NCI-H1092 treated with DMSO at 0.1 percent for 48 hours (cell line): ENCODE results near the gene UBD.

Source experiments
- DNase-seq: peaks from one replicate; lab custom pipeline; 2025; lab: John Stamatoyannopoulos, UW

UBD gene

GRCh38 chr6:29559524-29560287 is at the start of gene UBD:
Gene UBD, minus strand, starts transcription at chr6:29559732. Its CDS starts 31 bp downstream, at chr6:29559701.
- no peak for DNase-seq

- DNase-seq: no peak
These were observed 48.6 kb upstream of the UBD start for GRCh38 chr6:29608131-29608530.

- no peak for DNase-seq
These were observed 44.4 kb upstream of the UBD start for GRCh38 chr6:29603930-29604329.

DNA sequence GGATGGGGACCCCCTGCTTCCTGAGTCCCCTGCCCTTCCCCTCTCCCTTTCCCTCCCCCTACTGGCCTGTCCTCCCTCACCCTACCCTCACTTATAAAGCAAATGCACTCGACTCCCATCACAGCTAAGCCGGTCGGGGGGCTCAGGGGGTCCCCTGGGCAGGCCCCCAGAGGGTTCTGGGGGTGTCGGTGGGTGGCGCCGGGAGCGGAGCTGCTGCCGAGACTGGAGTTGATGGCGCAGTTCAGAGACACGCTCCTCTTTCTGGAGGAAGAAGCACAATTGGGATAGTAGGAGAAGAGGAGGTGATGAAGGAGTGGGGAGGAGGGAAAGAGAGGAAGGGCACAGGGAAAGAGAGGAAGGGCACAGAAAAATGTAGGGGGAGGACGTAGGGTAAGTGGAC is 43.9 kb upstream of the UBD start:
- no peak for DNase-seq

DNA sequence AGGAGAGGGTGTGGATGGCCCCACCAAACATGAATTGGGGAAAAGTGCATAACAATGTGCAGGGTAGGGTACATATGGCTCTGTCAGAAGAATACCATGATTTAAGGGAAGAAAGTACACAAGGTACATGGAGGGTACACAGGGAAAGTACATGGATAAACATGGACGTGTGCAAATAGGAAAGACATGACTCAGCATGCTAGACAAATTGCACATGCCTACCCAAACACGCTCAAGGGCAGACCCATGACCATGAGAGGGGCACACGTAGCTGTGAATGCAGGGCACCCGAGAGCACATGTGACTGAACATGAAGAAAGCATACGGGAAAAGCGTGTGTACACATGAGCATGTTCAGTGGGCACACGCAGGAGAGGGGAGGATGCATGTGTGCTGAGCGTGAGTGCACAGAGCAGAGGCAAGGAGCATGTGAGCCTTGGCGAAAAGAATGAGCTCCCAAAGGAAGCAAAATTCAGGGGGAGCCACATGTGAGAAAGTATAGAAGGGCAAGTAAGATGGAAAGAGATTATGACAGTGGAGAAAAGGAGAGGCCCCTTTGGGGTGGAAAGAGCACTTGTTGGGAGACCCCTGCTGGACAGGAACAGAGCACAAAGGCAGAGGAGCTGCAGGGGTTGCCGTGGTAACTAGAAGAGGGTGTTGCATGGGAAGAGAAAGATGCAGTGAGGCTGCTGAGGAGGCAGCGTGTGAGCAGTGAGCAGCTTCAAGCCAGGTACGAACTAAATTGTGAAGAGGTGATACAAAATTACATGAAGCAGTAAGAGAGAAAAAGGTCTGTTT is 43.2 kb upstream of the UBD start:
- DNase-seq: peak; percentile 38

GRCh38 chr6:29598172-29598747 is 38.7 kb upstream of the UBD start:
- no peak for DNase-seq

DNA sequence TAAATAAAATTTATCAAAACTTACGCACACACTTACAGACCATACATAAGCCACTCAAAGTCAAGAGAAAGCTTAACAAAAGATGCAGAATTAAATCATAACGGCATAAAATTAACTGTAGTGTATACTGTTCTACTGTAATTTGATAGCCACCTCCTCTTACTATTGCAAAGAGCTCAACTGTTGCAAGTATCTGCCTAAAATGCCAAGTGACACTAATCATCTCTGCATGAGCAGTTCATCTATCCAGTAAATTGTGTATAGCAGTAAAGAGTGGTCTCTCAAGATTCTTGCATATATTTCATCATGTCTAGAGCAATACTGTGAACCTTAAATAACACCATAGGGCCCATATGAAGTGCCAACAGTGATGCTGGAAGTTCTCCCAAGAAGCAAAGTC is 37.7 kb upstream of the UBD start:
- DNase-seq: no peak

- DNase-seq: no peak
These were observed 36.9 kb upstream of the UBD start for GRCh38 chr6:29596381-29596900.

GRCh38 chr6:29593199-29593855 is 33.8 kb upstream of the UBD start:
- no peak for DNase-seq

- DNase-seq: no peak
These were observed 32.1 kb upstream of the UBD start for GRCh38 chr6:29591677-29592076.

GRCh38 chr6:29590218-29590808 is 30.8 kb upstream of the UBD start:
- no peak for DNase-seq

DNA sequence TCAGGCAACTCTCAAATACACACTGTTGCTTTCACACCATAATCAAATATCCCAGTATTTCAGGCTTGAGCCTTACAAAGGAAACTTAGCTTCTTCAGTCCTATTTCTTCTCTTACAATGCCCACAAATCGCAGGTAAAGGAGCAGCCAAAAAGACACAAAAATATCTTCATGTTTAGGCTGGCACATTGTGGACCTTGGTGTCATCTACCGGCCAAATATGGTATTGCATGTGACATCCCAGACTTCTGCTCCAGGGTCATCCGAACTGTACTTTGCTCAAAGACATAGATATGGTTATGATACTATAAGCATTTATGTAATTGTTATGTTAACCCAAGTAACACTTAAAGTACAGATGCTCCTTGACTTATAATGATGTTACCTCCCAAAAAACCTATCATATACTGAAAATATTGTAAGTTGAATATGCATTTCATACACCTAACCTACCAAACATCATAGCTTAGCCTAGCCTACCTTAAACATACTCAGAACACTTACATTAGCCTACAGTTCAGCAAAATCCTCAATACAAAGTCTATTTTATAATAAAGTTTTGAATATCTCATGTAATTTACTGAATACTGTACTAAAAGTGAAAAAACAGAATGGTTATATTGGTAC is 30.0 kb upstream of the UBD start:
- DNase-seq: peak; percentile 9

- DNase-seq: no peak
These were observed 25.3 kb upstream of the UBD start, which contains the start of gene OR2H2 for GRCh38 chr6:29584821-29585220. Gene OR2H2, plus strand, starts transcription at chr6:29585121. Its CDS starts 2,824 bp downstream, at chr6:29587945.

DNA sequence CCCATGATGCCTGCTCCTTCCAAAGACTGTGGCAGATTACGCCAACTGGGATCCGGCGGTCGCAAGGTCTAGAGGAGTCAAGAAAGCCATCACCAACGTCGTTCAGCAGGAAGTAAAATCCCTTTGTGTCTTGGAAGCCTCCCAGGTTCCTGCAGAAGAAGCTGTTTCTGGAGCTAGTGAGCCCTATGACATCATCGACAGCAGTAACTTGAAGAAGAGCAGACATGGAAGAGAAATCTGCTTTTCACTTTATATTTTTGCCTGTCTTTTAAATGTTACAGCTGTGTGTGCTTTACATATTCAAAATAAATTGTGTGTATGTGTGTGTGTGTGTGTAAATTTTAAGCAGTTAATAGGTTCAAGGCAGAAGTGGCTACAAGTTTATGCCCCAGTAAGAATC is 18.0 kb upstream of the UBD start:
- no peak for DNase-seq

DNA sequence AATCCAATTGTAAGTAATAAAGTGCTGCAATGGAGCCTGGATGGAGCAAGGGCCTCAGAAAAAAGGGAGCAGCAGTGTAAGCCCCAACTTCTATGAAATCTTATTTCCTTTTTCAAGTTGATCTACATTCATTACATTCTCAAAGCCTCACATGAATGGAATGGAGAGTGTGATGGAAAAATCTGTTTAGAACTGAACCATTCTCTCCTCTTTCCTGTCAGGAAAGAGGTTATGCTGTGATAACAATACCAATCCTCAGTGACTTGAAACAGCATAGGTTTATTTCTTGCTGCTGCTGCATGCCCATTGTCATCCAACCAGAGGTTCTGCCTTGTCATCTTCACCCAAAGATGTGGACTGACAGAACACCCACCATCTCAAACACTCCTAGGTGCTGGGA is 16.5 kb upstream of the UBD start:
- DNase-seq: no peak

DNA sequence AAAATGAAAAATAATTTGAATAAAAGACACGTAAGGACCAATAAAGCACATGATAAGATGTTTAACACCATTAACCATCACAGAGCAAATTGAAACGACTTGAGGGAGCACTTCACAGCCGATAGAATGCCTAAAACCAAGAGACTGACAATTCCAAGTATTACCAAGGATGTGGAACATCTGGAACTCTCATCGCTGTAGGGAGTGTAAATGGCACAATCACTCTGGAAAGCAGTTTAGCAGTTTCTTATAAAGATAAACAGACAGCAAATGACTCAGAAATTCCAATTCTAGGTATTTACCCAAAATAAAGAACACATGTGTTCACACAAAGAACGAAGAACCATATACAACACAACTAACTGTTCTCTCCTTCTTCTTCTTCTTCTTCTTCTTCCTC is 8.5 kb upstream of the UBD start:
- DNase-seq: no peak

DNA sequence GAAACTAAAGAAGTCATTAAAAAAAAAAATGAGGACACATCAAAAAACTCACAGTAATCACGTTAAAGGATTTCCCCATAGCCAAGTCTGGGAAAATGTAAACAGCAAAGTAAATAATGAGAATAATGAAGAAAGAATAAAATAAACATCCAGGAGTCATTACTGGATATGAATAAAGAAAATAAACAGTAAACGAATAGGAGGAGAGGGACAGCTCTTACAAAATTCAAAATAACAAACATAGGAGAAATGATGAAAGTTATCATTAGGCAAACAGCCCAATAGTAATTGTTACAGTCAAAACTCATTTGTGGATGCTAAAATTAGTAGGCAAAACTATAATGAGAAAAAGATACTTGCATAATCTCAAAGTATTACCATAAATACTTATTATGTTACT is 8.0 kb upstream of the UBD start:
- DNase-seq: no peak

GRCh38 chr6:29566856-29567255 is 7.3 kb upstream of the UBD start:
- DNase-seq: no peak

DNA sequence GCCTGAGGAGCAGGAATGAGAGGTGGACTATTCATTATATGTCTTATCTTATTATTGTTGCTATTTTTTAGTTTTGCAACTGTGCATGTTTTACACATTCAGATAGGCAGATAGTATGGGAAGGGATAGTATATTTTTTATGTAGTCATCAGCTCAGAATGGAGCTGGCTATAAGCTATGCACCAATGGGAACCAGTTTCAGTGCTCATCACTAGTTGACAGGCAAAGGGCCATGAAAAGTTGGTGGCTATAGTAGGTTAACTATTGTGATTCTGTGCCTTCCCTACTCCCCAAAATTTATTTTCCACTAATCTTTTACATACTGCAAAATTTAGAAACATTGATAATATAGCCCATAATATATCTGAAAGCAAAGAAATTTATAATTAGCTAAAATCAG is 5.3 kb upstream of the UBD start:
- DNase-seq: no peak

DNA sequence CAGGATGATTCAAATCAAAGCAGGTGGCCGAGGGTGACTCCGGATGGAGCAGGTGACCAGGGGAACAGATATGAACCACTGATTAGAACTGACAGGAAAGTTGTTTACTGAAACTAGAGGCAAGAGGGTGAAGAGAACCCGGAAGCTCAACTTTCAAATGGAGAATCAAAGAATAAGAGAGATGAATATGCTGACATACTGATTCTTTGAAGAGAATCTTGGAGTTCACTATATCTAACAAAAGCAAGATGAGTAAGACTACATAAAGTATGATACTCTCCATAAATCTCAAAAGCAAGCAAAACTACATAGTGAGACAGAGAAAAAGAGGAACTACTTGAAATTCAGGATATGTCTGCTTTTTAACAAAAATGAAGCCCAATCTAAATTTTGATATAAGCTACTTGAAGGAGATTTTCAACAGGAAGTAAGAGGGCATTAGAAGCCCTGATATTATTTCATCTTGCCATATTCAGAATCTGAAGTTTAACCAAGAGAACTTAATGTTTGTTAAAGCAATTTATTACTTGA is 4.0 kb upstream of the UBD start:
- DNase-seq: no peak

GRCh38 chr6:29561606-29562181 is 2.2 kb upstream of the UBD start:
- no peak for DNase-seq
